GM19035 (cell line): ENCODE measurements around the gene ATP2C2.

Experiments used
- ATAC-seq: cut with Tn5 transposase; IDR thresholded peaks from one replicate; pipeline ENCODE4 v1.9.1; 2021; ENCODE audit not compliant: unreplicated experiment

ATP2C2 gene

DNA sequence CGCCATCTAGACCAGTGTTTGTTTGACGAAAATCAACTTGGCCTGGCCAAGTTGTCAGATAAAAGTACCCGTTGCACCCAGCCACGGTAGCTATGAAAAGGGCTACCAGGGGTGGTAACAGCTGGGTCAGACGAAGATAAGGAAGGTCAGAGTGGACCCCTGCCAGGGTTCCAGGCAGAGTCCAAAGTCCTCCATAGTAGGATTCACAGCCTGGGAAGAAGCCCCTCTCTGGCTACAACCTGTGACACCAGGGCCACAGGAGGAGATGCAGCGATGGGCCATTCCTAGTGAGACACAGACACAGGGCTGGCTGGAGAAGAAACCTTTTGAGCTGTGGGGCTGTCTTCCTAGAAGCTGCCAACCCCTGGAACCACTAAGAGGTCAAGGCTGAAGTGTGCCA is 96.8 kb downstream of the ATP2C2 start:
- ATAC-seq = no peak

- no peak for ATAC-seq
Observed at GRCh38 chr16:84466692-84467091, 98.4 kb downstream of the ATP2C2 start.

DNA sequence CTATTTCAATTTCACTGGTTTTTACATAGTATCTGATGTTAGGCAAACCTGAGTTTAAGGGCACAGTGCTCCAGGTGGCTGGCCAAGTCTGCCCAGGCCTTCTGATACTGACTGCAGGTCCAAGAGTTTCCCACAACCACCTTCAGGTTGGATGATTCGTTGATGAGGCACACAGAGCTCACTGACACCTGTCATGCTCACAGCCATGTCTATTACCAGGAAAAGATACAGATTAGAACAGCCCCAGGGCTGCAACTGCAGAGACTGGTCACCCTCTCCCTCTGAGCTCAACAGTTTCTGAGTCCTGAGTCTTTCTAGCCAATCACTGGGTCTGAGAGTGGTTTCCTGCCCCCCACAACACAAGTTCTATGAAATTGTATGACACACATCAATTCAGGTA is 98.9 kb downstream of the ATP2C2 start:
- ATAC-seq = no peak

GRCh38 chr16:84467709-84468108 is 99.4 kb downstream of the ATP2C2 start:
- ATAC-seq = no peak

DNA sequence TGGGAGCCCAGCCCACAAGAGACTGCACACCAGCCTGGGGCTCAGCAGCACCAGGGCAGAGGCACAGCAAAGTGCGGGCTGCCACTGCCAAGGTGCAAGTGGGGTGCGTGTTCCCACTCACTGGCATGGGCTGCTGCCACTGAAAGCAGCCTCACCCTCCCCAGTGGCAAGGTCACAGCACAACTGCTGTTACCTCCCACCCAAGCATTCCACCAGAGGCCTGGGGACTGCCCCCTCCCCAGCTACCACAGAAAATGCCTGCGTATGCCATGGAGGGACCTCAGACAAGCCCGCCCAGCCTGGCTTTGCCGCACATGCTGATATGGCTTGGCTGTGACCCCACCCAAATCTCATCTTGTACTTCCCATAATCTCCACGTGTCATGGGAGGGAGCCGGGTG is 103.0 kb downstream of the ATP2C2 start:
- no peak for ATAC-seq

DNA sequence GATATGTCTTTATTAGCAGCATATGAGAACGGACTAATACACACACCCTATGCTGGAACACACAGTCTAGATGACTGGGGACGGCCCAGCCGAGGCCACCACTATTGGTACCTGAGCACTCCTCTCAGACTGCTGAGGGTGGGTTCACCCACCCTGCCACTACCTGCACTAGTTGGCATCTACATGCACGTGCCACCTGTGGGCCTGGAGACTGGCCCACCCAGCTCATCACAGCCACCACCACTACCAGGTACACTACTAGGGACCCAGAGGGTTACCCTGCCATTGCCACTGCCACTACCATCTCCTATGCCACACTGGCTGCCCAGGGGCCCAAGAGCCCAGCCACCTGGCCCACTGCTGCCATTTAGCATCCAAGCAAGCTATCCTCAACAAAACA is 103.6 kb downstream of the ATP2C2 start:
- no peak for ATAC-seq

- ATAC-seq = no peak
Observed at GRCh38 chr16:84475643-84476240, 107.4 kb downstream of the ATP2C2 start.

GRCh38 chr16:84476401-84476800 is 108.1 kb downstream of the ATP2C2 start:
- ATAC-seq = no peak

GRCh38 chr16:84477661-84478060 is 109.3 kb downstream of the ATP2C2 start:
- ATAC-seq = no peak

DNA sequence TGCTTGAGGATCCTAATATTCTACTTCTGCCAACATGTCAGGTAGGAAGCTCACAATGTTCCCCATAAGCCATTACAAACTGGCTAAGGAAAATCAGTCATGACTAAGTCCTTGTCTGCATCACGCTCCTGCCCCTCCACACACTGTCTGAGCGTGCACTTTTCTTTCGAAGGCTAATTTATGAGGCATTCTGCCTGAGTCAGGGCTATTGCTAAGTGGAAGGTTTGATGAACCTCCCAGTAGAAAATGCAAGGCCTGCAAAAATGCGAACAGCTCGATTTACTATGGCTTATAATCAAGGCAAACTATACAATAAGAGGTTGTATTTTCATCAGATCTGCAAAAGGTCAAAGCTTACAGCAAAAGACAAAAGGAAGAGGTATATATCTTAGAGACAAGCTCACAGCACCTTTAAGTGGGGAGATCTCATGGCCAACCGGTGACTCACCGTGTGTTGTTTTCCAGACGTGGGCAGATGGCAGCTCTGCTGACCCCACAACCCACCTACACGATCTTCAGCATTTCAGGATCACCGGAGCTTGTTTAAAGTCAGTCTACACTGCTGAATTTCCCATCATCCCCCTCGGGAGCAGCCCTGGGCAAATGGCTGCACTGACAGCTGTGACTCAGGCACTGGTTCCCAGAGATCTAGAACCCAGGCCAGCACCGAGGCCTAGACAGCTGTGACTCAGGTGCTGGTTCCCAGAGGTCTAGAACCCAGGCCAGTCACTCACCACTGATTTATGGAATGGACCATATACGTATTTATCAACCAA is 110.0 kb downstream of the ATP2C2 start:
- no peak for ATAC-seq

DNA sequence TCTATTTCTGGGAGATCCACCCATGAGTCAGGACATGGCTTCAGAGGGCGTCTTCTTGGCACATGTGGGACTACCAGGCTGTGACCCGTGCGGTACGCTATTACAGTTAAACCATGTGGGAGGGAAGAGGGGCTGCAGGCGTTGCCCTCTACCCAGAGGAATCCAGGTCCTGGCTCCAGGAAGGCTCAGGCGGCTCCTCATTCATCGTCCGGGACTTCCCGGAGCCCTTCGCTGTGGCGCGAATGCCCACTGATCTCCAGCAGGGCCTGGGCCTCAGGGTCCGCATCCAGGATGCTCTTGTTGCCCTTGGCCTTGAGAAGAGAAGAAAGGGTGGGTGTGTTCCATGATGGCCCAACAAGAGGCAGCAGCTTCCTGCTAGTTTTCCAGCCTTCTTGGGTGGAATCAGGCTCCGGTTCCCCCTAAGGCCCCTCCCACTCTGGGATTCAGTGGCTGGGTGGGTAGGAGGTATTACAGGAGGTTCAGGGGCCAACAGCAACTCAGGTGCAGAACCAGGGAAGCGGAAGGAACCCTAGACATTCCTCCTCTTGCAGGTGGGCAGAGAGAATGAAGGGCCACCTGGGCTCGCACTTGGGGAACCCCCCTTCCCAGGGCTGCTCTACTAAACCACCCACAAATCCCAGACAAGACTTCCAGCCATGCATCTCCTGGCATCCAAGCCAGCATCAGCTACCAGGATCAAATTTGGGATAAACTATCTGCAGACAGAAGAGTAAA is 111.5 kb downstream of the ATP2C2 start:
- ATAC-seq = no peak

GRCh38 chr16:84481051-84481735 is 112.9 kb downstream of the ATP2C2 start:
- ATAC-seq = no peak

- ATAC-seq = no peak
Observed at GRCh38 chr16:84482001-84482891, 113.9 kb downstream of the ATP2C2 start.

GRCh38 chr16:84482951-84483881 is 114.9 kb downstream of the ATP2C2 start:
- no peak for ATAC-seq

GRCh38 chr16:84483882-84484565 is 115.7 kb downstream of the ATP2C2 start:
- no peak for ATAC-seq

DNA sequence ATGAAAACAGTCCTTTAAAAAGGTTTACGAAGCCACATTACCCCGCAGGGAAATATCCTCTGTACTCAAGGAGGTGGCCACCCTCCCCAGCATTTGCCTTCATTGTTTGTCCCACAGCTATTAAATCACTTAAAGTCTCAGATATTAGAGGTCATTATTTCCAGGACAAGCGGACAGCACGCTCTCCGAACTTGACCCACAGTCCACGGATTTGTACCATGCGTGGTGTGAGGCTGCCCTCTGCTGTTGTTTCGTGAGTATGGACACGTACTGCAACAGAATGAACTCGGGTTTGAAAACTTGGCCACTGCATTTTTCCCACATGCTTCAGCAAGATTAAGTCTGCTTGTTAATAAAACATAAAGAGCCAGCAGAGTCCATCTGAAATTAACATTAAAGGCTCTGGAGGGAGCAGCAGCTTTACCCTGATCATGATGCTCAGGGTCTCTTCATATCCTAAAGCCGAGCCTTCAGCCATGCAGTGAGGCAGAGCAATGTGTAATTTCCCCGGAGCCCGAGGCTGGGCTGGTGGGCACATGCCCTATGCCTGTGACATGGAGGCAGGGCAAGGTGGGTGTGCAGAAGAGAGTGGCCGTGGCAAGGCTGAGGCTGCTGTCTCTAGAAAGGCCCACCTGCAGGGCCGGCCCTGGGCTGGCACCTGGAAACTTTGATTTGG is 116.4 kb downstream of the ATP2C2 start:
- ATAC-seq = no peak

- no peak for ATAC-seq
Observed at GRCh38 chr16:84485255-84486010, 117.1 kb downstream of the ATP2C2 start.

DNA sequence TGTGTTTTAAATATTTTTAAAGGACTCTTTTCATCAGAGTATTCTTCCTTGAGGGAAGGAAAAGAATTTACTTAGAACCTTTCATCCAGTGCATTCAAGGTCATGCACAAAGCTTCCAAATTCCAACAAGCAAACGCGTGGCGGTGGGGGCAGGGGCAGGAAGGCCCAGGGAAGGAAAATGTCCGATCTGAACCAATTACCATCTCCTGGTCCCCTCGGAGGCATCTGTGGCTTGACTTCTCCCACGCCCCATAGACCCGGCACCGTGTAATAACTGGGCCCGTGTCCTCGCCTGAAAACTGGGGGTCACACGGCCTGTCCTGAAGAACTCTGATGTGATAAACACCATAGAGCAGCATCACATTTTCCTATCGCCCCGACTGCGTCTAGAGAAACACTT is 117.8 kb downstream of the ATP2C2 start:
- ATAC-seq = no peak
